Right hindlimb (tissue), 1 donor: Measurements from ENCODE around the gene SCUBE2.

Source experiments
- DNase-seq: peaks from one replicate; pipeline ENCODE4 v3.0.0-alpha.2; 2018

Gene SCUBE2

GRCh38 chr11:9073466-9074225 is 17.8 kb downstream of the SCUBE2 start:
- DNase-seq = no peak

- no peak for DNase-seq
Measured at GRCh38 chr11:9072626-9073176, 18.7 kb downstream of the SCUBE2 start.

- DNase-seq = no peak
Measured at GRCh38 chr11:9071692-9072091, 19.7 kb downstream of the SCUBE2 start.

GRCh38 chr11:9070749-9071491 is 20.5 kb downstream of the SCUBE2 start:
- DNase-seq = no peak

GRCh38 chr11:9069862-9070470 is 21.4 kb downstream of the SCUBE2 start:
- no peak for DNase-seq

GRCh38 chr11:9069256-9069655 is 22.1 kb downstream of the SCUBE2 start:
- DNase-seq = no peak

- DNase-seq = no peak
Measured at GRCh38 chr11:9066433-9066925, 24.9 kb downstream of the SCUBE2 start.

- no peak for DNase-seq
Measured at GRCh38 chr11:9065607-9066432, 25.6 kb downstream of the SCUBE2 start.

GRCh38 chr11:9061807-9062206 is 29.6 kb downstream of the SCUBE2 start:
- DNase-seq = no peak

- no peak for DNase-seq
Measured at GRCh38 chr11:9060700-9061111, 30.7 kb downstream of the SCUBE2 start.

GRCh38 chr11:9059406-9059805 is 32.0 kb downstream of the SCUBE2 start:
- DNase-seq = no peak

GRCh38 chr11:9057888-9058287 is 33.5 kb downstream of the SCUBE2 start:
- DNase-seq = no peak

GRCh38 chr11:9057007-9057406 is 34.4 kb downstream of the SCUBE2 start:
- DNase-seq = no peak

- DNase-seq = peak; percentile 58
Measured at GRCh38 chr11:9056467-9056866, 34.9 kb downstream of the SCUBE2 start.

GRCh38 chr11:9053316-9054035 is 37.9 kb downstream of the SCUBE2 start:
- DNase-seq = no peak

GRCh38 chr11:9052316-9052715 is 39.1 kb downstream of the SCUBE2 start:
- no peak for DNase-seq

GRCh38 chr11:9049959-9050358 is 41.4 kb downstream of the SCUBE2 start:
- DNase-seq = peak; percentile 42

GRCh38 chr11:9047964-9048523 is 43.4 kb downstream of the SCUBE2 start:
- peak; percentile 59 for DNase-seq

- DNase-seq = peak; percentile 53
Measured at GRCh38 chr11:9046481-9046880, 44.9 kb downstream of the SCUBE2 start.

GRCh38 chr11:9042488-9042887 is 48.9 kb downstream of the SCUBE2 start:
- no peak for DNase-seq

GRCh38 chr11:9041747-9042146 is 49.7 kb downstream of the SCUBE2 start:
- no peak for DNase-seq
